Mesangial cell (primary cell): ENCODE data around the gene PIGQ. TPM values are rescaled to one million over a fixed set of nuclear protein-coding genes. Genes with fewer than 3 reads are reported as not detected.

Source experiments
- total RNA-seq: library from RNA; depleted of rRNA; stranded (reverse); fragments of >200 nt; gene quantifications from 2 replicates; pipeline ENCODE4 v1.2.3, GENCODE V29; 2015

The PIGQ gene
- 53.0 and 88.0 TPM in 2 replicates for total RNA-seq

GRCh38 chr16:569445-570254, at the start of gene PIGQ:
TSS of gene PIGQ (plus strand) at chr16:569968. CDS start at chr16:574075, 4,107 bp downstream.

GRCh38 chr16:527015-527903, 42.5 kb upstream of the PIGQ start, which contains the start of gene CAPN15:
TSS of gene CAPN15 (plus strand) at chr16:527712. CDS start at chr16:546839, 19,127 bp downstream.

GRCh38 chr16:560204-560700, 9.5 kb upstream of the PIGQ start, which contains the start of gene PRR35:
TSS of gene PRR35 (plus strand) at chr16:560394. CDS start at chr16:563295, 2,901 bp downstream.

GRCh38 chr16:566475-567372, 3.0 kb upstream of the PIGQ start, which contains the start of gene NHLRC4:
TSS of gene NHLRC4 (plus strand) at chr16:567005. CDS start at chr16:568048, 1,043 bp downstream.

GRCh38 chr16:589658-590187, 20.0 kb downstream of the PIGQ start, which contains the start of gene RAB40C:
TSS of gene RAB40C (plus strand) at chr16:590066. CDS start at chr16:590292, 226 bp downstream.

GRCh38 chr16:630815-631405, 61.1 kb downstream of the PIGQ start, which contains the start of gene WFIKKN1:
TSS of gene WFIKKN1 (plus strand) at chr16:630985. CDS start at chr16:631254, 269 bp downstream.

Other genes with a start within 250 kb of the PIGQ start
- gene AXIN1, start 217.2 kb upstream of the PIGQ start, total RNA-seq, result 23.5 and 27.3 TPM in 2 replicates
- gene MRPL28, start 199.4 kb upstream of the PIGQ start, total RNA-seq, result 173 and 194 TPM in 2 replicates
- gene PGAP6, start 188.0 kb upstream of the PIGQ start, total RNA-seq, result 67.5 and 116 TPM in 2 replicates
- gene NME4, start 172.8 kb upstream of the PIGQ start, total RNA-seq, result 138 and 142 TPM in 2 replicates
- gene DECR2, start 168.1 kb upstream of the PIGQ start, total RNA-seq, result 23.1 and 55.1 TPM in 2 replicates
- gene RAB11FIP3, start 144.3 kb upstream of the PIGQ start, total RNA-seq, result 23.1 and 40.3 TPM in 2 replicates
- 49.4 and 70.6 TPM in 2 replicates for gene CAPN15, start 42.3 kb upstream of the PIGQ start, total RNA-seq
- not detected in 2 replicates for gene PRR35, start 9.6 kb upstream of the PIGQ start, total RNA-seq
- gene NHLRC4, start 3.0 kb upstream of the PIGQ start, total RNA-seq, result 0.65 and 2.0 TPM in 2 replicates
- gene RAB40C, start 20.1 kb downstream of the PIGQ start, total RNA-seq, result 21.8 and 22.3 TPM in 2 replicates
- gene WFIKKN1, start 61.0 kb downstream of the PIGQ start, total RNA-seq, result under 0.01 and 0.13 TPM in 2 replicates
- gene METTL26, start 66.3 kb downstream of the PIGQ start, total RNA-seq, result 175 and 248 TPM in 2 replicates
- 31.0 and 32.3 TPM in 2 replicates for gene MCRIP2, start 71.9 kb downstream of the PIGQ start, total RNA-seq
- gene WDR90, start 79.4 kb downstream of the PIGQ start, total RNA-seq, result 18.6 and 23.1 TPM in 2 replicates
- 72.5 and 93.6 TPM in 2 replicates for gene RHOT2, start 98.2 kb downstream of the PIGQ start, total RNA-seq
- 0.16 and 2.9 TPM in 2 replicates for gene RHBDL1, start 105.7 kb downstream of the PIGQ start, total RNA-seq
- gene STUB1, start 110.4 kb downstream of the PIGQ start, total RNA-seq, result 129 and 192 TPM in 2 replicates
- 115 and 120 TPM in 2 replicates for gene JMJD8, start 114.4 kb downstream of the PIGQ start, total RNA-seq
- 15.6 and 21.7 TPM in 2 replicates for gene WDR24, start 120.4 kb downstream of the PIGQ start, total RNA-seq
- under 0.01 and 1.4 TPM in 2 replicates for gene FBXL16, start 135.8 kb downstream of the PIGQ start, total RNA-seq
- 125 and 152 TPM in 2 replicates for gene METRN, start 145.2 kb downstream of the PIGQ start, total RNA-seq
- 44.2 and 47.8 TPM in 2 replicates for gene ANTKMT, start 151.2 kb downstream of the PIGQ start, total RNA-seq
- gene CCDC78, start 156.5 kb downstream of the PIGQ start, total RNA-seq, result 1.6 and 2.3 TPM in 2 replicates
- gene HAGHL, start 157.1 kb downstream of the PIGQ start, total RNA-seq, result 15.6 and 26.5 TPM in 2 replicates
- gene CIAO3, start 171.0 kb downstream of the PIGQ start, total RNA-seq, result 32.9 and 37.4 TPM in 2 replicates
- 15.0 and 41.1 TPM in 2 replicates for gene MSLN, start 190.8 kb downstream of the PIGQ start, total RNA-seq
- gene RPUSD1, start 218.4 kb downstream of the PIGQ start, total RNA-seq, result 34.1 and 48.1 TPM in 2 replicates
- 8.7 and 39.1 TPM in 2 replicates for gene CHTF18, start 218.7 kb downstream of the PIGQ start, total RNA-seq
- gene GNG13, start 230.8 kb downstream of the PIGQ start, total RNA-seq, result not detected in 2 replicates